Testis (tissue), 3 donors: ENCODE data around the gene NEDD9. TPM values are rescaled to one million over a fixed set of nuclear protein-coding genes. Genes with fewer than 3 reads are reported as not detected.

Experiments
- DNase-seq: peaks from one replicate; pipeline ENCODE4 v3.0.0-alpha.2; 2019
- H3K27ac ChIP-seq, 2 donors: fragments of 200-600 bp; sonication (generic); one replicate each; pipeline ENCODE4 v1.5.1; 2019
- H3K27me3 ChIP-seq: fragments of 200-600 bp; sonication (generic); one replicate; pipeline ENCODE4 v1.5.1; 2019
- H3K36me3 ChIP-seq: fragments of 200-600 bp; sonication (generic); one replicate; pipeline ENCODE4 v1.5.1; 2017; ENCODE audit warnings: low read depth; ENCODE audit errors: missing control alignments
- H3K4me1 ChIP-seq: fragments of 200-600 bp; sonication (generic); one replicate; pipeline ENCODE4 v1.5.1; 2019
- H3K4me3 ChIP-seq, 2 donors: fragments of 200-600 bp; sonication (generic); one replicate each; pipeline ENCODE4 v1.5.1; 2017 to 2019
- H3K9me3 ChIP-seq: fragments of 200-600 bp; sonication (generic); one replicate; pipeline ENCODE4 v1.5.1; 2017
- CTCF ChIP-seq, 3 experiments: fragments of 450-650 bp in 2 of 3; fragments of 200-600 bp in 1 of 3; sonication (generic) in 1 of 3; IDR thresholded peaks; one replicate each; pipeline ENCODE4 v1.5.1; 2016 to 2019; ENCODE audit warnings: antibody characterized with exemption in 3 of 3, mild to moderate bottlenecking in 2 of 3, moderate library complexity in 1 of 3
- POLR2A ChIP-seq: fragments of 450-650 bp; IDR thresholded peaks from one replicate; pipeline ENCODE4 v1.6.1; 2017; ENCODE audit warnings: antibody characterized with exemption, mild to moderate bottlenecking, moderate library complexity
- WGBS, 2 donors: methylation state at CpG; one replicate each; pipeline ENCODE4 v1.1.5; 2018; 5-methylcytosine and 5-hydroxymethylcytosine counted together
- intact Hi-C: fragments of 100-400 bp; cut with DNase I; formaldehyde crosslinking; loops from one replicate; pipeline ENCODE4 v1.15.1; 2023; ENCODE audit warnings: low total_unique reads
- polyA plus RNA-seq: library from polyadenylated mRNA; stranded (reverse); fragments of 350-450 nt; fragmentation: Illumina TruSeq; extraction: RNeasy Lipid Tissue Mini Kit (QIAGEN cat#74804); gene quantifications from one replicate; pipeline ENCODE4 v1.2.3, GENCODE V29; 2014; ENCODE audit warnings: low read depth, low replicate concordance; ENCODE audit not compliant: insufficient read depth
- total RNA-seq, 2 donors: library from RNA; depleted of rRNA; stranded (reverse); fragments of >200 nt; gene quantifications; one replicate each; pipeline ENCODE4 v1.2.3, GENCODE V29; 2016

Gene NEDD9
- total and polyA plus RNA-seq, 3 donors from 2014 or later = 21.0 to 67.0 (median 31.8) TPM

GRCh38 chr6:11207199-11207968, 25.1 kb downstream of the NEDD9 start:
- WGBS, 2 donors = 68 to 76% methylated on average over 5 of the region's 5 CpGs
- no peaks in the 10 kb centered on the region for H3K27me3 ChIP-seq
- intact Hi-C loops = no loop called here
- no peak overlapping the region for H3K4me3 ChIP-seq
- TF ChIP-seq POLR2A = no peak
- peak overlapping the region; percentile 59 to 64 for H3K27ac ChIP-seq
- H3K9me3 ChIP-seq = no peaks in the 10 kb centered on the region
- DNase-seq = peak; percentile 52
- peaks cover 42% of the 10 kb centered on the region for H3K4me1 ChIP-seq
- no peaks in the 10 kb centered on the region for H3K36me3 ChIP-seq

GRCh38 chr6:11206576-11206975, 25.9 kb downstream of the NEDD9 start:
- H3K4me3 ChIP-seq = no peak overlapping the region
- peak overlapping the region; percentile 59 to 64 for H3K27ac ChIP-seq
- 50 to 57% methylated on average over 3 of the region's 3 CpGs for WGBS, 2 donors

GRCh38 chr6:11204794-11205366, 27.6 kb downstream of the NEDD9 start:
- Histone ChIP-seq H3K4me1 (peaks cover 47% of the 10 kb centered on the region), H3K4me3 (no peak overlapping the region), H3K9me3 (no peaks in the 10 kb centered on the region), H3K27me3 (no peaks in the 10 kb centered on the region), H3K36me3 (no peaks in the 10 kb centered on the region), H3K27ac (peak overlapping the region; percentile 31 to 59)
- 82 to 87% methylated on average over 5 of the region's 5 CpGs for WGBS, 2 donors
- DNase-seq = no peak
- TF ChIP-seq CTCF (IDR thresholded peaks at IDR 0.05) = no peak
- TF ChIP-seq POLR2A = no peak
- intact Hi-C loops = no loop called here

More at GRCh38 chr6:11206576-11206975, 25.9 kb downstream of the NEDD9 start:
- Histone ChIP-seq H3K4me1 (peaks cover 46% of the 10 kb centered on the region), H3K9me3 (no peaks in the 10 kb centered on the region), H3K27me3 (no peaks in the 10 kb centered on the region), H3K36me3 (no peaks in the 10 kb centered on the region)
- no peak for DNase-seq
- no peak for TF ChIP-seq CTCF (IDR thresholded peaks at IDR 0.05)
- no peak for TF ChIP-seq POLR2A
- intact Hi-C loops = no loop called here

- intact Hi-C loops = no loop called here
- WGBS, 2 donors = 95% methylated on average over 4 of the region's 4 CpGs
- Histone ChIP-seq H3K36me3 (no peaks in the 10 kb centered on the region), H3K4me1 (peaks cover 52% of the 10 kb centered on the region), H3K27ac (peak overlapping the region; percentile 7 to 70), H3K4me3 (no peak overlapping the region), H3K27me3 (no peaks in the 10 kb centered on the region), H3K9me3 (no peaks in the 10 kb centered on the region)
- DNase-seq = no peak
- no peak for TF ChIP-seq CTCF (IDR thresholded peaks at IDR 0.05)
- no peak for TF ChIP-seq POLR2A
These were observed 28.5 kb downstream of the NEDD9 start for GRCh38 chr6:11204005-11204399.

GRCh38 chr6:11203306-11204004, 29.0 kb downstream of the NEDD9 start:
- no peak overlapping the region for H3K4me3 ChIP-seq
- no peak for DNase-seq
- 82 to 88% methylated on average over 6 of the region's 6 CpGs for WGBS, 2 donors
- no peaks in the 10 kb centered on the region for H3K27me3 ChIP-seq
- intact Hi-C loops = no loop called here
- H3K9me3 ChIP-seq = no peaks in the 10 kb centered on the region
- H3K27ac ChIP-seq = peak overlapping the region; percentile 6 to 70
- H3K4me1 ChIP-seq = peaks cover 56% of the 10 kb centered on the region
- TF ChIP-seq POLR2A (no peak), CTCF (IDR thresholded peaks at IDR 0.05) (no peak)
- H3K36me3 ChIP-seq = no peaks in the 10 kb centered on the region
